ENCODE data around the gene C8B.

The C8B gene

GRCh38 chr1:56965916-56966697 is at the start of gene C8B:
Gene C8B, minus strand, starts transcription at chr1:56966015. Its CDS starts 67 bp downstream, at chr1:56965948.
- no peak for DNase-seq

GRCh38 chr1:57015071-57015470 is 49.3 kb upstream of the C8B start:
- no peak for DNase-seq

DNA sequence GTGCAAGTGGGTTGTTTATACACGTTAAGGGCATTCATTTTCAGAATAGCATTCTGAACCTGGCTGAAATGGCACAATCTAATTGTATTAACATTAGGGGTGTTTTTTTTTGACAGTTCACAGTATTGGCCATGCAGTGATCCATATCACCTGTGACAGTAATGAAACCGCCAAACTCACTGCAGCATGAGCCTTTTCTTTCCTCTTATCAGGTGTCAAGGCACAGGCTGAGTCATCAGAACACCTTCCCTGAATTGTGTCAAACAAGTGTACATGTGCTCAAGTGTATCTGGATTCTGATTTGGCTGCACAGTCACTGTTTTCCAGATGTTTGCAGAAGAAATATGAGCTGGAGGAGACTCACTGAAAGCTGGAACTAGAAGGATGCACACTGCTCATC is 47.7 kb upstream of the C8B start:
- DNase-seq, result no peak

GRCh38 chr1:57012315-57012714 is 46.5 kb upstream of the C8B start:
- DNase-seq, result no peak

- DNase-seq, result no peak
These were observed 44.7 kb upstream of the C8B start for GRCh38 chr1:57010511-57010910.

GRCh38 chr1:57007948-57008347 is 42.1 kb upstream of the C8B start:
- DNase-seq, result no peak

DNA sequence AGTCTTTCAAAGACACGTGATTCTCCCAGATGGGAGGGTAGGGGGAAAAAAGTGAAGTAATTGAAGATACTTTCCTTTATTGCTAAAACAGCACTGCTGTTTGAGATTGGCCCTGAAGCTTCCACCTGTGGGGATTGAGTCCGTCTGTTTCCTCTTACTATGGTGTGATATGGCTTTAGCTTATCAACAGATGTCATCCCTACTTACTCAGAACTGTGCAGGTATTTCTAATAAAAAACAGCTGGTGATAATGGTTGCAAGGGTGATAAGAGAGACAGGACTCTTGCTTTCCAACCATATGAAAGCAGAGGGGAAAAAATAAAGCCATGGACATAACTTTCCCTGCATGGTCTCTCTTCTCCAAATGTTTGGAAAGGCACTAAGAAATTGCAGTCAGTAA is 41.7 kb upstream of the C8B start:
- DNase-seq, result no peak

GRCh38 chr1:57003398-57004139 is 37.8 kb upstream of the C8B start:
- no peak for DNase-seq

GRCh38 chr1:56995414-56996100 is 29.7 kb upstream of the C8B start:
- DNase-seq, result no peak

GRCh38 chr1:56993475-56993874 is 27.7 kb upstream of the C8B start:
- DNase-seq, result no peak

GRCh38 chr1:56992318-56993125 is 26.7 kb upstream of the C8B start:
- no peak for DNase-seq

DNA sequence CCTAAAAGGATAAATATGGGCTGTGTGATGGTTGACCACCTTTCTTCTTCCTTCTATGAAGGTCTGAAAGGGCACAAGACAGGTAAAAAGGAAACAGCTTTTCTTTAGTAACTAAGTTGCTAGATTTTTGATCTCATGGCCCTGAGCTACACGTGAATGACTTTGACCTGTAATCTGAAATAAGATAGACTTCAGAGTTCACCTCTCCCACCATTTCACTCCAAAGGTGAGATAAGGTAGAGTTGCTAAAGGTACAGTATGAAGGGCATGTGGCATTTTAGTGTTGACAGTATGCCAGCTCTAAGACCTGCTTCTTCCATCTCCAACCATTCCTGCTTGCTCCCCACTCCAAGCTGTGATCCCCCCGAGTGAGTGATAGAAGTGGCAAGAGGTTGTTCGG is 25.8 kb upstream of the C8B start:
- no peak for DNase-seq

GRCh38 chr1:56986397-56986796 is 20.6 kb upstream of the C8B start:
- no peak for DNase-seq

DNA sequence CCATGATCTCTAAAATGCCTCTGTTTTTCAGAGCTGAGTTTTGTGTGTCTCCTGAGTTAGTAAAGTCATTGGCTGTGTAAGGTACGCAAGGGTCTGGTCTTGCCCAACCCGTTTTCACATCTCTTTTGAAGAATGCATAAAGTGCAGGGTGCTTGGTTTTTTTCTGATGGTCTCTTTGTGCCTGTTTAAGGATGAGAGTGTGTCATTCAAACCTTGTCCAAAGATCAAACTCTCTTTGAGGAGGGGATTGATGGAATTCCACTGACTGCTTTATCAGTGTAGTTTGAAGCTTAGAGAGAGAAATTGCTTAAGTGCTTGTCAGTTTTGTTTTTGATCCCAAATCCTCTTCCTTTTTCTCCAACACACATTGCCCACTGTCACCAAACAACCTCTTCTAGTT is 20.0 kb upstream of the C8B start:
- no peak for DNase-seq

GRCh38 chr1:56983484-56983883 is 17.7 kb upstream of the C8B start:
- no peak for DNase-seq

- no peak for DNase-seq
These were observed 14.4 kb upstream of the C8B start for GRCh38 chr1:56979986-56980755.

- DNase-seq, result no peak
These were observed 13.0 kb upstream of the C8B start for GRCh38 chr1:56978819-56979218.

DNA sequence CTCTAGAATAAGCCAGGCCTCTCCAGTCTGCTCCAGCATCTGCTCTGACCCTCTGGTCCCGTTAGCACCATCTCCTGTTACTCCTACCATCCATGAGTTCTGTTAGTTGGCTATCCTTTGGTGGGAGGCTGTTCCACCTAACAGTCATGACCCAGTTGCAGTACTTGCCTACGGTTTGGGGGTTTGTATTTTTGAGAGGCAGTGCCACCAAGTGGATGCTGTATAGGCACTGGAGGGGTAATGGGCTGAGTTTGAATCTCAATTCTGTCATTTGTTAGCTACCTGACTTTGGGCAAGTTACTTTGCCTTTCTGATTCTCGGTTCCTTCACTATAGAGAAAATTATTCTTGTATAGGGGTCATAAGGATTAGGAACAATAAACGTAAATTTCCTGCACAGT is 12.1 kb upstream of the C8B start:
- DNase-seq, result no peak

DNA sequence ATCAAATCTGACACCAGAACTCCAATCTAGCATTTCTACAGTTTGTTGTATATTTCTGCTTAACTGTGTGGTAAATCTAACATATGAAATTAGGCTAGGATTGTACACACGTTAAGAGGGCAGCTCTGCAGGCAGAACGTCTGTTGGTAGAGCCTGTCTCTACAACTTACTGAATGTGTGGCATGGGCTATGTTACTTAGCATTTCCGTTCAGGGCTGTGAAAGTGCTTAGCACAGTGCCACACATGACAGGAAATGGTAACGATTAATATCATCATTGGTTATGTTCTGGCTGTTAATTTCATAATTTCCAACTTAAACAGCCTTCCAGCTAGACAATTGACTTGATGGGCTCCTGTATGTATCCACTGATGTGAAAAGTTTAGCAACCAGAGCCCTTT is 9.6 kb upstream of the C8B start:
- DNase-seq, result no peak

- DNase-seq, result no peak
These were observed 8.3 kb upstream of the C8B start for GRCh38 chr1:56973923-56974742.

GRCh38 chr1:56972976-56973375 is 7.2 kb upstream of the C8B start:
- no peak for DNase-seq
